Uterus (tissue), 2 donors: ENCODE measurements around the gene TEN1.

ENCODE experiments used
- CTCF ChIP-seq, 4 experiments: fragments of 200-600 bp in 2 of 4; fragments of 450-650 bp in 2 of 4; sonication (generic) in 2 of 4; IDR thresholded peaks; one replicate each; pipeline ENCODE4 v1.5.1; 2016 to 2019; ENCODE audit warnings: antibody characterized with exemption in 4 of 4, mild to moderate bottlenecking in 2 of 4, moderate library complexity in 1 of 4
- POLR2A ChIP-seq, 2 donors: fragments of 450-650 bp; IDR thresholded peaks; one replicate each; pipeline ENCODE4 v1.6.1; 2016; ENCODE audit warnings: antibody characterized with exemption in 2 of 2, mild to moderate bottlenecking in 1 of 2, moderate library complexity in 1 of 2

GRCh38 chr17:76018801-76019200, 39.8 kb downstream of the TEN1 start:
- TF ChIP-seq POLR2A (IDR thresholded peaks at IDR 0.05) (no peak), CTCF (IDR thresholded peaks at IDR 0.05) (no peak)
